K562 (cell line): ENCODE measurements around the gene SLC6A13. TPM values are rescaled to one million over a fixed set of nuclear protein-coding genes. Genes with fewer than 3 reads are reported as not detected.

Experiments used
- C11orf30 ChIP-seq: fragments of 450-650 bp; IDR thresholded peaks from 2 replicates; pipeline ENCODE4 v1.6.1; 2016; ENCODE audit warnings: low read depth, mild to moderate bottlenecking
- CBFB ChIP-seq: sonication (generic); formaldehyde crosslinking; IDR thresholded peaks from 2 replicates; pipeline ENCODE4 v1.4.0; 2020; ENCODE audit warnings: mild to moderate bottlenecking, missing genetic modification reagents
- CBX3 ChIP-seq, 2 experiments: IDR thresholded peaks; 1 replicate in 1 of 2; 2 replicates in 1 of 2; pipeline ENCODE4 v1.6.1; 2012; ENCODE audit warnings: inconsistent platforms in 2 of 2, low read length in 2 of 2, borderline replicate concordance in 1 of 2, control low read depth in 1 of 2
- CREB3L1 ChIP-seq: fragments of 450-650 bp; IDR thresholded peaks from 2 replicates; pipeline ENCODE4 v1.6.1; 2014; ENCODE audit warnings: low read depth, mild to moderate bottlenecking, moderate library complexity, borderline replicate concordance
- ETS2 ChIP-seq: IDR thresholded peaks from 2 replicates; pipeline ENCODE4 v1.6.1; 2016; ENCODE audit warnings: borderline replicate concordance, missing genetic modification characterization, mild to moderate bottlenecking, moderate library complexity, missing compliant biosample characterization; ENCODE audit not compliant: poor library complexity, severe bottlenecking
- HES1 ChIP-seq: fragments of 450-650 bp; IDR thresholded peaks from 2 replicates; pipeline ENCODE4 v1.6.1; 2016; ENCODE audit warnings: low read depth, mild to moderate bottlenecking, moderate library complexity
- POLR2AphosphoS5 ChIP-seq: IDR thresholded peaks from 2 replicates; pipeline ENCODE4 v1.6.1; 2011; ENCODE audit warnings: mild to moderate bottlenecking, low read depth, low read length, moderate library complexity; ENCODE audit not compliant: control insufficient read depth, insufficient read depth
- ZNF436 ChIP-seq: fragments of 250-450, 450-650 bp; sonication (Bioruptor Pico); formaldehyde crosslinking; IDR thresholded peaks from 2 replicates; pipeline ENCODE4 v1.7.0; 2020; ENCODE audit warnings: mild to moderate bottlenecking
- ZNF449 ChIP-seq: fragments of 250-450 bp; sonication (Bioruptor Pico); IDR thresholded peaks from 2 replicates; pipeline ENCODE4 v1.8.0; 2022; ENCODE audit warnings: moderate library complexity, mild to moderate bottlenecking, inconsistent platforms
- polyA plus RNA-seq, 8 experiments: library from polyadenylated mRNA; depleted of rRNA in 4 of 8; stranded (reverse) in 5 of 8; unstranded in 3 of 8; fragments of >200 nt; fragmentation: Nextera tagmentation in 2 of 8; fragmentation: Illumina TruSeq in 1 of 8; extraction: Ambion mirVana in 2 of 8; extraction: Trizol in 1 of 8; gene quantifications; 2 replicates each; pipeline versions ENCODE4 v1.2.1 to v1.2.3, GENCODE V29; 2011 to 2014; ENCODE audit warnings: inconsistent platforms in 1 of 8, missing spikeins in 1 of 8
- total RNA-seq, 7 experiments: library from RNA; depleted of rRNA in 6 of 7; stranded (reverse); fragments of >200 nt in 6 of 7; fragmentation: Illumina TruSeq in 2 of 7; extraction: Trizol in 2 of 7; gene quantifications; 2 replicates each; pipeline versions ENCODE4 v1.2.1 to v1.2.3, GENCODE V29; 2011 to 2021; ENCODE audit warnings: low replicate concordance in 1 of 7

SLC6A13 gene
- total and polyA plus RNA-seq, 9 of the 15 experiments (the other 6 are each of a cell fraction or from before 2014, with no cell fraction given) = 0.06 to 0.33 (median 0.22) TPM; not detected in 4

- TF ChIP-seq ZNF449 (CRISPR knock-in tag) (no peak), C11orf30 (no peak), ZNF436 (CRISPR knock-in tag) (no peak), CREB3L1 (no peak), HES1 (no peak), CBFB (no peak), CBX3 (IDR thresholded peaks at IDR 0.05; ENCODE audit: borderline replicate concordance in 1 of 2, low read length in 2 of 2) (no peak), ETS2 (tag) (no peak), POLR2AphosphoS5 (no peak)
These were observed 41.6 kb downstream of the SLC6A13 start (continued) for GRCh38 chr12:220946-221550.
